ENCODE measurements around the gene IL1R2. TPM values are rescaled to one million over a fixed set of nuclear protein-coding genes. Genes with fewer than 3 reads are reported as not detected.
A peak's percentile ranks its signal among the peaks of the same experiment; 100 is the strongest.

Gene IL1R2
- total and polyA plus RNA-seq, 9 of the 15 experiments (the other 6 are each of a cell fraction or from before 2014, with no cell fraction given) = 0.13 TPM; not detected in 8

DNA sequence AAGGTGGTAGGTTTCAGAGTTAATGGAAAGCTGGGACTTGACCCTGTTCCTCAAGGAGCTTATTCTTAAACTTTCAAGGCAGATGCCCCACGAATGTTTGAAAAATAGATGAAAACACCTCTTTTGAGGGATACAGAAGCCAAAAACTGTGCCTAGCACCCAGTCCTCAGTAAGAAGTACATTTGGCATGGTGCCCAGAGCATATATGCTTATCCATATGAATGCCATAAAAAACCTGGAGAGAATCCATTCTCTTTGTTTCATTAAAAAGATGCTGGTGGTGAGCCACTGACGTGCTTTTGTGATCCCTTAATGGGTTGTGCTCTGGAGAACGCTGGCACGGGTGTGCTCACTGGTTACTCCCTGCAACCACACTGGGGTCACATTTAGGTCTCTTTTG, 69.0 kb downstream of the IL1R2 start:
- Histone ChIP-seq H3K9me3 (replicated peaks; ENCODE audit: control insufficient read depth, insufficient read depth, low read depth, low read length) (no peaks in the 10 kb centered on the region), H3K36me3 (ENCODE audit: control insufficient read depth, insufficient read depth, low read length) (no peaks in the 10 kb centered on the region), H2AFZ (ENCODE audit: low read depth, low read length) (no peak overlapping the region), H3K27ac (ENCODE audit: extremely low read depth, low read depth, low read length) (no peak overlapping the region), H3K9ac (ENCODE audit: insufficient read depth in 1 of 2, low read depth in 2 of 2, low read length in 2 of 2) (no peak overlapping the region), H3K4me1 (replicated peaks in 1 of 2; ENCODE audit: control insufficient read depth in 2 of 2, insufficient read depth in 2 of 2, low read length in 2 of 2) (peaks cover 32 to 55% of the 10 kb centered on the region in 2 experiments), H4K20me1 (replicated peaks; ENCODE audit: control insufficient read depth, insufficient read depth, low read length) (no peaks in the 10 kb centered on the region), H3K79me2 (ENCODE audit: control insufficient read depth, insufficient read depth, low read length) (no peaks in the 10 kb centered on the region), H3K4me3 (no peak overlapping the region), H3K4me2 (ENCODE audit: insufficient read depth, low read length) (no peak overlapping the region), H3K27me3 (ENCODE audit: control insufficient read depth in 2 of 2, insufficient read depth in 2 of 2, low read length in 2 of 2) (no peaks in the 10 kb centered on the region), H3K9me1 (ENCODE audit: control insufficient read depth, insufficient read depth, low read length) (no peaks in the 10 kb centered on the region)
- no TSS peak for BruUV-seq (replicated peaks)
- intact Hi-C loops (cut with micrococcal nuclease) (no loop called here), in situ Hi-C loops (cut with MboI) (no loop called here)
- ChIA-PET POLR2A (interaction anchor here (0.6 kb wide), 1 partner anchor 11 kb away, joined by 3 read pairs; no protein-coding TSS in a partner anchor), CTCF (ENCODE audit: low intra/inter-chr PET ratio) (no interaction called here)
- FAIRE-seq (no peak), DNase-seq (ENCODE audit: extremely low read depth in 1 of 4, low spot score in 3 of 4) (no peak), ATAC-seq (no peak)
- no peak for TF ChIP-seq GATA2 (CRISPR knock-in tag; IDR thresholded peaks at IDR 0.05)
- no peak for TF ChIP-seq SMAD3 (CRISPR knock-in tag; conservative IDR thresholded peaks at IDR 0.05)
- TF ChIP-seq ZNF583 (CRISPR knock-in tag; IDR thresholded peaks at IDR 0.05) = no peak
- TF ChIP-seq NFIC (IDR thresholded peaks at IDR 0.05) = peak; percentile 78
- no peak for TF ChIP-seq NUFIP1 (IDR thresholded peaks at IDR 0.05; ENCODE audit: partially characterized antibody)
- no peak for TF ChIP-seq CHCHD3 (CRISPR knock-in tag; IDR thresholded peaks at IDR 0.05)
- no peak for TF ChIP-seq FOSL1 (tag; conservative IDR thresholded peaks at IDR 0.05)
- no peak for TF ChIP-seq FOXP4 (CRISPR knock-in tag; IDR thresholded peaks at IDR 0.05; ENCODE audit: borderline replicate concordance)
- TF ChIP-seq ZNF561 (CRISPR knock-in tag; conservative IDR thresholded peaks at IDR 0.05) = no peak
- 72% methylated on average over 4 of the region's 4 CpGs for WGBS (ENCODE audit: insufficient coverage, low coverage, missing lambda C conversion rate)

Data from K562 (cell line).